ENCODE measurements around the gene TMPRSS9.

- TF ChIP-seq EZH2 (IDR thresholded peaks at IDR 0.05; ENCODE audit: insufficient read depth, poor library complexity, severe bottlenecking) (no peak), EZH2phosphoT487 (IDR thresholded peaks at IDR 0.05; ENCODE audit: insufficient read depth, low read depth) (no peak)
Observed at GRCh38 chr19:2345076-2345475, 15.0 kb upstream of the TMPRSS9 start.

Data from GM23248 (cell line).